Subcutaneous adipose tissue (tissue), 4 donors: Measurements from ENCODE around the gene XRCC1. TPM values are rescaled to one million over a fixed set of nuclear protein-coding genes. Genes with fewer than 3 reads are reported as not detected.

ENCODE experiments used
- CTCF ChIP-seq: fragments of 450-650 bp; IDR thresholded peaks from one replicate; pipeline ENCODE4 v1.5.1; 2016; ENCODE audit warnings: low read depth, mild to moderate bottlenecking, control low read depth, antibody characterized with exemption, moderate library complexity
- total RNA-seq, 4 donors: library from RNA; depleted of rRNA; stranded (reverse); fragments of >200 nt; gene quantifications; one replicate each; pipeline ENCODE4 v1.1.0, GENCODE V29; 2016

XRCC1 gene
- total RNA-seq, 4 donors from 2014 or later: 10.6 to 24.1 (median 19.2) TPM

GRCh38 chr19:43510713-43511112, 64.6 kb downstream of the XRCC1 start:
- no peak for TF ChIP-seq CTCF

GRCh38 chr19:43507880-43508279, 67.4 kb downstream of the XRCC1 start:
- no peak for TF ChIP-seq CTCF

GRCh38 chr19:43506629-43507028, 68.7 kb downstream of the XRCC1 start:
- TF ChIP-seq CTCF: no peak

- TF ChIP-seq CTCF: no peak
Observed at GRCh38 chr19:43505941-43506340, 69.4 kb downstream of the XRCC1 start.

GRCh38 chr19:43505186-43505456, 70.2 kb downstream of the XRCC1 start:
- no peak for TF ChIP-seq CTCF

DNA sequence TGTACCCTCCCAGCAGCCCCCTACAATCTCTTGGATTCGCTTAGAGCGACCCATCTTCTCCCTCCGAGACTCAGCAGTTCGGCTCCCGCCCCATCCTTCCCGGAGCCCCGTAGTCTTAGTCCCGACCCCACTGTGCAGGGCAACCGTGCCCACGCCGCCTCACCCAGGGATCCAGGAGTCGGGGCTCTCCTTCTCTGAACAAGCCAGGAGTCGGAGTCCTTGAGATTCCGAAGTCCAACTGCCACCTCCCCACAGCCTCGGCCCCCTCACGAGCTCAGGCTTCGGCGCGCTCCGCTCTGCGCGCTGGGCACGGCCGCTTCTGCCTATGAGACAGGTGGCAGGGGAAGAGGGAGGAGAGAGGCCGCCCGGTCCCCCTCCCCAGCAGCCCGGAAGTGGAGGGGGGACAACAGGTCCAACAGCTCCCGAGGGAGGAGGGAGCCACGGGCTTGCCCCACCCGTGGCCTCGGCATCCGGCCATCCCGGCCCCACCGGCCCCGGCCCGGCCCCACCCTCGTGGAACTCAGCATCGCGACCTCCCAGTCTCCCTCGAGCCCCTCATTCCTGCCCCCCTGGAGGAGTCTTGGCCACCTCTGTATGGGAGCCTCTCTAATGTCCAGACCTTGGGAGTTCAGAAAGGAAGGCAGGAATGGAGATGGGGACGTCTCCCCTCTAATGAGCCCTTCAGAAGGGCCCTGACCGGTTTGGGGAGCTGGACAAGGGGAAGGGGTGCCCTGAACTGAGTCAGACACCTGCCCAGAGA, 70.7 kb downstream of the XRCC1 start, which contains the start of gene PHLDB3:
PHLDB3 (minus strand) TSS at position 321 of the 760 bp plus-strand sequence. CDS start 628 bp downstream, outside the sequence.
- no peak for TF ChIP-seq CTCF

GRCh38 chr19:43503501-43504425, 71.6 kb downstream of the XRCC1 start:
- no peak for TF ChIP-seq CTCF
